GM10248 (cell line): ENCODE results near the gene LMO3.

Source experiments
- CTCF ChIA-PET: fragments of 300-600 bp; sonication (Branson Sonifier 250); formaldehyde crosslinking; extraction: SDS; loops from one replicate; lab custom pipeline; 2021; ENCODE audit warnings: antibody characterized with exemption; lab: Yijun Ruan, JAX
- POLR2A ChIA-PET: fragments of 350-650 bp; sonication (Branson Sonifier 250); formaldehyde crosslinking; extraction: SDS; loops from one replicate; lab custom pipeline; 2020; ENCODE audit warnings: antibody characterized with exemption; lab: Yijun Ruan, JAX
- DNase-seq: peaks from one replicate; pipeline ENCODE4 v3.0.0; 2012; ENCODE audit errors: extremely low spot score
- TF ChIP-seq, protein P1 (sequence below): IDR thresholded peaks from 2 replicates; pipeline ENCODE4 v1.5.1; 2012; ENCODE audit warnings: mild to moderate bottlenecking, low read depth; ENCODE audit errors: extremely low read depth, missing control alignments, control extremely low read depth

LMO3 gene

GRCh38 chr12:16515666-16516065, 90.3 kb downstream of the LMO3 start:
- no peak for DNase-seq
- POLR2A ChIA-PET = no interaction called here

DNA sequence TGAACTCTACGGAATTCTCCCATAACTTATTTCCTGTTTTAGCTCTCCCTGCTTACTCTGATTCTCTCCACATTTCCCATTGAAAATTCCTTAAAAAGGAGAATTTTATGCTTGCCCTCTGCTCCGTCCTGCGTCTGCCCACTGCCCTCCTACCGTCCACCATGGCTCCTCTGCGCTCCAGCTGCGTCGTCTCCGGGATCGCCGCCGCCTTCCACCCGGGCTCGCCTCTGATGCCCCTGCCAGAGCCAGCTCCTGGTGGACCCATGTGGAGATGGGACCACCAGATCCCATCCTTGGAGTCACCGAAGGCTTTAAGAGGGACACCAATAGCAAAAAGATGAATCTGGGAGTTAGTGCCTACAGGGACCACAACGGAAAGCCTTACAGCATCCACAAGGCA, 92.7 kb downstream of the LMO3 start:
- no peak for DNase-seq
- ChIA-PET POLR2A (no interaction called here), CTCF (no interaction called here)
- TF ChIP-seq, protein P1, sequence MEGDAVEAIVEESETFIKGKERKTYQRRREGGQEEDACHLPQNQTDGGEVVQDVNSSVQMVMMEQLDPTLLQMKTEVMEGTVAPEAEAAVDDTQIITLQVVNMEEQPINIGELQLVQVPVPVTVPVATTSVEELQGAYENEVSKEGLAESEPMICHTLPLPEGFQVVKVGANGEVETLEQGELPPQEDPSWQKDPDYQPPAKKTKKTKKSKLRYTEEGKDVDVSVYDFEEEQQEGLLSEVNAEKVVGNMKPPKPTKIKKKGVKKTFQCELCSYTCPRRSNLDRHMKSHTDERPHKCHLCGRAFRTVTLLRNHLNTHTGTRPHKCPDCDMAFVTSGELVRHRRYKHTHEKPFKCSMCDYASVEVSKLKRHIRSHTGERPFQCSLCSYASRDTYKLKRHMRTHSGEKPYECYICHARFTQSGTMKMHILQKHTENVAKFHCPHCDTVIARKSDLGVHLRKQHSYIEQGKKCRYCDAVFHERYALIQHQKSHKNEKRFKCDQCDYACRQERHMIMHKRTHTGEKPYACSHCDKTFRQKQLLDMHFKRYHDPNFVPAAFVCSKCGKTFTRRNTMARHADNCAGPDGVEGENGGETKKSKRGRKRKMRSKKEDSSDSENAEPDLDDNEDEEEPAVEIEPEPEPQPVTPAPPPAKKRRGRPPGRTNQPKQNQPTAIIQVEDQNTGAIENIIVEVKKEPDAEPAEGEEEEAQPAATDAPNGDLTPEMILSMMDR = no peak

More at GRCh38 chr12:16515666-16516065, 90.3 kb downstream of the LMO3 start:
- CTCF ChIA-PET = no interaction called here
- TF ChIP-seq, protein P1 = no peak

GRCh38 chr12:16509411-16509810, 96.6 kb downstream of the LMO3 start:
- TF ChIP-seq, protein P1 = no peak
- DNase-seq = no peak
- POLR2A ChIA-PET = no interaction called here
- CTCF ChIA-PET = interaction anchor here (1.2 to 1.5 kb wide), 3 partner anchors 11 to 22 kb away, joined by 3 to 4 read pairs (median 3); no protein-coding TSS in a partner anchor

GRCh38 chr12:16506394-16506793, 99.6 kb downstream of the LMO3 start:
- ChIA-PET POLR2A (no interaction called here), CTCF (no interaction called here)
- TF ChIP-seq, protein P1 = no peak
- DNase-seq = no peak

DNA sequence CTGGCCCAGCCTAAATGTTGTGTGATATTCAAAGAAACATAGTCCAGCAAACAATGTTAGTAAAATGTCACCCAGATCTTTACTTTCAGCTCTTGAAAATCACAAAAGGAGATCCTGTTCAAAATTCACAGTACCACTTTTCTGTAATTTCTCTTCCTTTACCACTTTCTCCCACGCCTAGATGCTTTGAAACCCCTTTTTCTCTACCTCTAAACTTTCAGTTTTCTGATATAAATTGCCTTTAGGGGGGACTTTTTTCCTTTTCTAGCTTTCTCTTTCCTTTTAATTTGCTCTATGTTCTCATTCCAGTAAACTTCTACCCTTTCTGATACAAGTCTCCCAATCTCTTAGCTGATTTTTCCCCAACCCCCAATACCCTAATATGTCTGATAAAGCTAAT, 101.8 kb downstream of the LMO3 start:
- DNase-seq = peak; percentile 18
- TF ChIP-seq, protein P1 = no peak
- ChIA-PET POLR2A (no interaction called here), CTCF (interaction anchor here (1.3 kb wide), 1 partner anchor 11 kb away, joined by 3 read pairs; no protein-coding TSS in a partner anchor)

- CTCF ChIA-PET = interaction anchor here (1.3 kb wide), 1 partner anchor 8 kb away, joined by 6 read pairs; no protein-coding TSS in a partner anchor
- POLR2A ChIA-PET = no interaction called here
- TF ChIP-seq, protein P1 = no peak
- no peak for DNase-seq
These were observed 106.4 kb downstream of the LMO3 start for GRCh38 chr12:16499611-16500010.
